Neutrophil (primary cell): Measurements from ENCODE around the gene KCNJ15.

Source experiments
- H3K27ac ChIP-seq: fragments of 200-600 bp; sonication (generic); 2 replicates; pipeline ENCODE4 v1.5.1; 2016; ENCODE audit warnings: mild to moderate bottlenecking, moderate library complexity
- H3K27me3 ChIP-seq: fragments of 200-600 bp; sonication (generic); 2 replicates; pipeline ENCODE4 v1.6.0; 2016; ENCODE audit warnings: mild to moderate bottlenecking
- H3K36me3 ChIP-seq: fragments of 200-600 bp; sonication (generic); 2 replicates; pipeline ENCODE4 v1.5.1; 2017
- H3K4me1 ChIP-seq, 2 experiments: fragments of 200-600 bp in 1 of 2; sonication (generic) in 1 of 2; 1 replicate in 1 of 2; 2 replicates in 1 of 2; pipeline versions ENCODE4 v1.5.1 to v1.6.1; 2013 to 2016; ENCODE audit warnings: low read depth in 1 of 2, low read length in 1 of 2, mild to moderate bottlenecking in 1 of 2, moderate library complexity in 1 of 2; ENCODE audit not compliant: control insufficient read depth in 1 of 2, insufficient read depth in 1 of 2
- H3K4me3 ChIP-seq, 2 experiments: fragments of 200-600 bp in 1 of 2; sonication (generic) in 1 of 2; 1 replicate in 1 of 2; 2 replicates in 1 of 2; pipeline ENCODE4 v1.5.1; 2013 to 2016; ENCODE audit warnings: low read depth in 1 of 2, low read length in 1 of 2, mild to moderate bottlenecking in 1 of 2, moderate library complexity in 1 of 2
- H3K9me3 ChIP-seq: fragments of 200-600 bp; sonication (generic); 2 replicates; pipeline ENCODE4 v1.5.1; 2016
- CTCF ChIP-seq: fragments of 200-600 bp; sonication (generic); IDR thresholded peaks from 2 replicates; pipeline ENCODE4 v1.5.1; 2016; ENCODE audit warnings: antibody characterized with exemption

Gene KCNJ15

GRCh38 chr21:38322311-38322950 is 65.6 kb downstream of the KCNJ15 start:
- H3K9me3 ChIP-seq = no peaks in the 10 kb centered on the region
- peaks cover 3% of the 10 kb centered on the region for H3K27me3 ChIP-seq
- H3K27ac ChIP-seq = no peak overlapping the region
- H3K4me1 ChIP-seq = peaks cover 7 to 13% of the 10 kb centered on the region in 2 experiments
- no peak overlapping the region for H3K4me3 ChIP-seq
- TF ChIP-seq CTCF = no peak
- no peaks in the 10 kb centered on the region for H3K36me3 ChIP-seq

- Histone ChIP-seq H3K4me1 (peaks cover 7 to 13% of the 10 kb centered on the region in 2 experiments), H3K27ac (no peak overlapping the region), H3K4me3 (no peak overlapping the region), H3K9me3 (no peaks in the 10 kb centered on the region), H3K36me3 (no peaks in the 10 kb centered on the region), H3K27me3 (peaks cover 3% of the 10 kb centered on the region)
- TF ChIP-seq CTCF = no peak
Observed at GRCh38 chr21:38323721-38324531, 67.1 kb downstream of the KCNJ15 start.

- no peaks in the 10 kb centered on the region for H3K9me3 ChIP-seq
- H3K4me3 ChIP-seq = no peak overlapping the region
- TF ChIP-seq CTCF = no peak
- no peaks in the 10 kb centered on the region for H3K36me3 ChIP-seq
- H3K27me3 ChIP-seq = peaks cover 3% of the 10 kb centered on the region
- H3K4me1 ChIP-seq = peaks cover 7 to 13% of the 10 kb centered on the region in 2 experiments
- no peak overlapping the region for H3K27ac ChIP-seq
Observed at GRCh38 chr21:38325216-38325615, 68.4 kb downstream of the KCNJ15 start.

GRCh38 chr21:38325731-38326420 is 69.1 kb downstream of the KCNJ15 start:
- no peaks in the 10 kb centered on the region for H3K36me3 ChIP-seq
- H3K4me3 ChIP-seq = no peak overlapping the region
- H3K9me3 ChIP-seq = no peaks in the 10 kb centered on the region
- H3K27me3 ChIP-seq = peaks cover 3% of the 10 kb centered on the region
- H3K27ac ChIP-seq = no peak overlapping the region
- no peak for TF ChIP-seq CTCF
- H3K4me1 ChIP-seq = peaks cover 7 to 13% of the 10 kb centered on the region in 2 experiments

GRCh38 chr21:38326429-38326828 is 69.6 kb downstream of the KCNJ15 start:
- Histone ChIP-seq H3K27ac (no peak overlapping the region), H3K4me3 (no peak overlapping the region), H3K4me1 (peaks cover 7 to 13% of the 10 kb centered on the region in 2 experiments), H3K9me3 (no peaks in the 10 kb centered on the region), H3K27me3 (peaks cover 3% of the 10 kb centered on the region), H3K36me3 (no peaks in the 10 kb centered on the region)
- no peak for TF ChIP-seq CTCF
